ENCODE results near the gene LINC01488.

Gene LINC01488

GRCh38 chr11:69481393-69481844, at the start of gene LINC01488:
LINC01488 (plus strand) TSS chr11:69481663.
- DNase-seq, result no peak
- in situ Hi-C loops (cut with HindIII; ENCODE audit: low pct_ligation_motif_present, low pct_unique_long_range_greater_than_20kb, low sequenced_read_pairs), result no loop called here

- in situ Hi-C loops (cut with HindIII; ENCODE audit: low pct_ligation_motif_present, low pct_unique_long_range_greater_than_20kb, low sequenced_read_pairs), result no loop called here
- DNase-seq, result no peak
Measured at GRCh38 chr11:69431893-69432738, 49.3 kb upstream of the LINC01488 start.

GRCh38 chr11:69433741-69434140, 47.7 kb upstream of the LINC01488 start:
- in situ Hi-C loops (cut with HindIII; ENCODE audit: low pct_ligation_motif_present, low pct_unique_long_range_greater_than_20kb, low sequenced_read_pairs), result no loop called here
- no peak for DNase-seq

GRCh38 chr11:69434471-69434931, 47.0 kb upstream of the LINC01488 start:
- in situ Hi-C loops (cut with HindIII; ENCODE audit: low pct_ligation_motif_present, low pct_unique_long_range_greater_than_20kb, low sequenced_read_pairs), result no loop called here
- no peak for DNase-seq

- no peak for DNase-seq
- in situ Hi-C loops (cut with HindIII; ENCODE audit: low pct_ligation_motif_present, low pct_unique_long_range_greater_than_20kb, low sequenced_read_pairs), result no loop called here
Measured at GRCh38 chr11:69435161-69435986, 46.1 kb upstream of the LINC01488 start.

- no peak for DNase-seq
- in situ Hi-C loops (cut with HindIII; ENCODE audit: low pct_ligation_motif_present, low pct_unique_long_range_greater_than_20kb, low sequenced_read_pairs), result no loop called here
Measured at GRCh38 chr11:69436041-69436982, 45.2 kb upstream of the LINC01488 start.

GRCh38 chr11:69437001-69437875, 44.2 kb upstream of the LINC01488 start:
- in situ Hi-C loops (cut with HindIII; ENCODE audit: low pct_ligation_motif_present, low pct_unique_long_range_greater_than_20kb, low sequenced_read_pairs), result no loop called here
- DNase-seq, result no peak

GRCh38 chr11:69437876-69438205, 43.6 kb upstream of the LINC01488 start:
- DNase-seq, result no peak
- in situ Hi-C loops (cut with HindIII; ENCODE audit: low pct_ligation_motif_present, low pct_unique_long_range_greater_than_20kb, low sequenced_read_pairs), result no loop called here

- in situ Hi-C loops (cut with HindIII; ENCODE audit: low pct_ligation_motif_present, low pct_unique_long_range_greater_than_20kb, low sequenced_read_pairs), result no loop called here
- DNase-seq, result no peak
Measured at GRCh38 chr11:69438286-69438920, 43.1 kb upstream of the LINC01488 start.

GRCh38 chr11:69439127-69439526, 42.3 kb upstream of the LINC01488 start:
- no peak for DNase-seq
- in situ Hi-C loops (cut with HindIII; ENCODE audit: low pct_ligation_motif_present, low pct_unique_long_range_greater_than_20kb, low sequenced_read_pairs), result no loop called here

- in situ Hi-C loops (cut with HindIII; ENCODE audit: low pct_ligation_motif_present, low pct_unique_long_range_greater_than_20kb, low sequenced_read_pairs), result no loop called here
- DNase-seq, result no peak
Measured at GRCh38 chr11:69439651-69440464, 41.6 kb upstream of the LINC01488 start.

GRCh38 chr11:69440876-69441275, 40.6 kb upstream of the LINC01488 start:
- no peak for DNase-seq
- in situ Hi-C loops (cut with HindIII; ENCODE audit: low pct_ligation_motif_present, low pct_unique_long_range_greater_than_20kb, low sequenced_read_pairs), result no loop called here

- in situ Hi-C loops (cut with HindIII; ENCODE audit: low pct_ligation_motif_present, low pct_unique_long_range_greater_than_20kb, low sequenced_read_pairs), result no loop called here
- no peak for DNase-seq
Measured at GRCh38 chr11:69442012-69442806, 39.3 kb upstream of the LINC01488 start.

GRCh38 chr11:69442807-69443137, 38.7 kb upstream of the LINC01488 start:
- in situ Hi-C loops (cut with HindIII; ENCODE audit: low pct_ligation_motif_present, low pct_unique_long_range_greater_than_20kb, low sequenced_read_pairs), result no loop called here
- no peak for DNase-seq

GRCh38 chr11:69443138-69443967, 38.1 kb upstream of the LINC01488 start:
- in situ Hi-C loops (cut with HindIII; ENCODE audit: low pct_ligation_motif_present, low pct_unique_long_range_greater_than_20kb, low sequenced_read_pairs), result no loop called here
- DNase-seq, result peak; percentile 90

Measured in ACHN (cell line).